DMS79 (cell line): Measurements from ENCODE around the gene XPNPEP2.
"Not testable (repeated sequence)": the region's sequence is repeated elsewhere in the genome, so short reads cannot be mapped to it uniquely, and the experiment has no call there.

Experiments used
- DNase-seq: peaks from one replicate; lab custom pipeline; 2025; lab: John Stamatoyannopoulos, UW

XPNPEP2 gene

GRCh38 chrX:129720741-129721140 is 18.0 kb upstream of the XPNPEP2 start:
- no peak for DNase-seq

- DNase-seq = no peak
Measured at GRCh38 chrX:129721414-129721813, 17.4 kb upstream of the XPNPEP2 start.

GRCh38 chrX:129721870-129722269 is 16.9 kb upstream of the XPNPEP2 start:
- no peak for DNase-seq

- no peak for DNase-seq
Measured at GRCh38 chrX:129723511-129723910, 15.3 kb upstream of the XPNPEP2 start.

GRCh38 chrX:129724754-129725153 is 14.0 kb upstream of the XPNPEP2 start:
- no peak for DNase-seq

- DNase-seq = no peak
Measured at GRCh38 chrX:129726307-129727111, 12.3 kb upstream of the XPNPEP2 start.

GRCh38 chrX:129728061-129728460 is 10.7 kb upstream of the XPNPEP2 start:
- DNase-seq = no peak

- DNase-seq = no peak
Measured at GRCh38 chrX:129731228-129731627, 7.6 kb upstream of the XPNPEP2 start.

GRCh38 chrX:129732857-129733256 is 5.9 kb upstream of the XPNPEP2 start:
- no peak for DNase-seq

GRCh38 chrX:129733335-129733734 is 5.4 kb upstream of the XPNPEP2 start:
- DNase-seq = no peak

GRCh38 chrX:129736491-129736890 is 2.3 kb upstream of the XPNPEP2 start:
- no peak for DNase-seq

- DNase-seq = no peak
Measured at GRCh38 chrX:129737916-129738315, 863 bp upstream of the XPNPEP2 start.

GRCh38 chrX:129739578-129739977 is 799 bp downstream of the XPNPEP2 start:
- no peak for DNase-seq

- no peak for DNase-seq
Measured at GRCh38 chrX:129741880-129742758, 3.3 kb downstream of the XPNPEP2 start.

- not testable (repeated sequence) for DNase-seq
Measured at GRCh38 chrX:129742759-129743152, 4.0 kb downstream of the XPNPEP2 start.

GRCh38 chrX:129743821-129744220 is 5.0 kb downstream of the XPNPEP2 start:
- no peak for DNase-seq

- DNase-seq = no peak
Measured at GRCh38 chrX:129744861-129745321, 6.1 kb downstream of the XPNPEP2 start.

- DNase-seq = no peak
Measured at GRCh38 chrX:129746557-129747470, 8.0 kb downstream of the XPNPEP2 start.

- no peak for DNase-seq
Measured at GRCh38 chrX:129747533-129747932, 8.8 kb downstream of the XPNPEP2 start.

GRCh38 chrX:129748305-129748704 is 9.5 kb downstream of the XPNPEP2 start:
- DNase-seq = no peak

- DNase-seq = no peak
Measured at GRCh38 chrX:129749069-129749468, 10.3 kb downstream of the XPNPEP2 start.

GRCh38 chrX:129750971-129751370 is 12.2 kb downstream of the XPNPEP2 start:
- DNase-seq = no peak
